Adrenal gland (tissue), 5 donors: Measurements from ENCODE around the gene HHAT.

Source experiments
- POLR2A ChIP-seq, 2 donors: fragments of 450-650 bp; IDR thresholded peaks; one replicate each; pipeline ENCODE4 v1.6.1; 2017; ENCODE audit warnings: antibody characterized with exemption in 2 of 2, mild to moderate bottlenecking in 2 of 2, moderate library complexity in 1 of 2
- TF ChIP-seq, protein P1 (sequence below), 6 experiments: fragments of 450-650 bp in 4 of 6; fragments of 200-600 bp in 2 of 6; sonication (generic) in 1 of 6; IDR thresholded peaks; 1 replicate in 5 of 6; 2 replicates in 1 of 6; pipeline versions ENCODE4 v1.5.1 to v1.8.0; 2016 to 2021; ENCODE audit warnings: antibody characterized with exemption in 6 of 6, mild to moderate bottlenecking in 2 of 6, moderate library complexity in 1 of 6
- donor health status: DM: no; HTN: no; CAD: no.

DNA sequence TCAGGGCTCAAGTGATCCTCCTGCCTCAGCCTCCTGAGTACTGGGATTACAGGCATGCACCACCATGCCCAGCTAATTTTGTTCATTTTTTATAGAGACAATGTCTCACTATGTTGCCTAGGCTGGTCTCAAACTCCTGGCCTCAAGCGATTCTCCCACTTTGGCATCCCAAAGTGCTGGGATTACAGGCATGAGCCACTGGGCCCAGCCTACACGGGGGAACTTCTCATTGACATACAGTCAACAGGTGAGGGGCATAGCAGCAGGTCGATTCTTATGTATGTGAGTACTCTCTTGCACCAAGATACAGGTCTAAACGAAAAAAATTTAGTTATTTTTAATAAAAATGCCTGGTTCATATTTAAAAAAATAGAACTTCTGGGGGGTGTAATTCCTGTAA, 39.5 kb upstream of the HHAT start:
- TF ChIP-seq, protein P1, sequence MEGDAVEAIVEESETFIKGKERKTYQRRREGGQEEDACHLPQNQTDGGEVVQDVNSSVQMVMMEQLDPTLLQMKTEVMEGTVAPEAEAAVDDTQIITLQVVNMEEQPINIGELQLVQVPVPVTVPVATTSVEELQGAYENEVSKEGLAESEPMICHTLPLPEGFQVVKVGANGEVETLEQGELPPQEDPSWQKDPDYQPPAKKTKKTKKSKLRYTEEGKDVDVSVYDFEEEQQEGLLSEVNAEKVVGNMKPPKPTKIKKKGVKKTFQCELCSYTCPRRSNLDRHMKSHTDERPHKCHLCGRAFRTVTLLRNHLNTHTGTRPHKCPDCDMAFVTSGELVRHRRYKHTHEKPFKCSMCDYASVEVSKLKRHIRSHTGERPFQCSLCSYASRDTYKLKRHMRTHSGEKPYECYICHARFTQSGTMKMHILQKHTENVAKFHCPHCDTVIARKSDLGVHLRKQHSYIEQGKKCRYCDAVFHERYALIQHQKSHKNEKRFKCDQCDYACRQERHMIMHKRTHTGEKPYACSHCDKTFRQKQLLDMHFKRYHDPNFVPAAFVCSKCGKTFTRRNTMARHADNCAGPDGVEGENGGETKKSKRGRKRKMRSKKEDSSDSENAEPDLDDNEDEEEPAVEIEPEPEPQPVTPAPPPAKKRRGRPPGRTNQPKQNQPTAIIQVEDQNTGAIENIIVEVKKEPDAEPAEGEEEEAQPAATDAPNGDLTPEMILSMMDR (IDR thresholded peaks at IDR 0.05), result no peak
- no peak for TF ChIP-seq POLR2A (IDR thresholded peaks at IDR 0.05)
